ENCODE results near the gene TMEM63A. TPM values are rescaled to one million over a fixed set of nuclear protein-coding genes. Genes with fewer than 3 reads are reported as not detected.

TMEM63A gene
- polyA plus RNA-seq, 1 donor (not counting 4 experiments of a cell fraction or from before 2014, with no cell fraction given) = 16.5 TPM

- no peak for DNase-seq (ENCODE audit: low read depth, low spot score)
- Histone ChIP-seq H3K4me2 (ENCODE audit: control insufficient read depth, extremely low read depth, insufficient read depth, low read depth, low read length) (no peak overlapping the region), H2AFZ (ENCODE audit: control insufficient read depth, low read length) (no peak overlapping the region), H3K27ac (ENCODE audit: control insufficient read depth, insufficient read depth, low read length) (no peak overlapping the region), H4K20me1 (ENCODE audit: control insufficient read depth, extremely low read depth, insufficient read depth, low read length) (no peaks in the 10 kb centered on the region), H3K4me1 (ENCODE audit: control insufficient read depth, extremely low read depth, insufficient read depth, low read length) (peaks cover 14% of the 10 kb centered on the region), H3K27me3 (ENCODE audit: control insufficient read depth, extremely low read depth, insufficient read depth, low read length) (no peaks in the 10 kb centered on the region), H3K36me3 (ENCODE audit: control insufficient read depth in 2 of 2, extremely low read depth in 1 of 2, insufficient read depth in 2 of 2, low read length in 2 of 2) (no peaks in the 10 kb centered on the region), H3K9ac (ENCODE audit: control insufficient read depth, extremely low read depth, insufficient read depth, low read length) (no peak overlapping the region), H3K9me1 (ENCODE audit: control insufficient read depth, extremely low read depth, insufficient read depth, low read length) (no peaks in the 10 kb centered on the region), H3K4me3 (ENCODE audit: control insufficient read depth in 2 of 3, extremely low read depth in 1 of 3, insufficient read depth in 2 of 3, low read depth in 1 of 3, low read length in 3 of 3) (no peak overlapping the region), H3K79me2 (ENCODE audit: control insufficient read depth, insufficient read depth, low read length) (no peaks in the 10 kb centered on the region), H3K9me3 (ENCODE audit: control insufficient read depth, low read depth, low read length) (no peaks in the 10 kb centered on the region)
- TF ChIP-seq CTCF (optimal IDR thresholded peaks at IDR 0.05 in 1 of 3, IDR thresholded peaks at IDR 0.05 in 1 of 3, conservative IDR thresholded peaks at IDR 0.05 in 1 of 3; ENCODE audit: extremely low read depth in 1 of 3, insufficient read depth in 2 of 3, low read length in 3 of 3) = no peak
- no peak for TF ChIP-seq EZH2 (IDR thresholded peaks at IDR 0.05; ENCODE audit: low read length)
- FAIRE-seq = no peak
- dilution Hi-C loops (cut with MboI; ENCODE audit: extremely low pct_ligation_motif_present, low sequenced_read_pairs) = no loop called here
These were observed 68.8 kb downstream of the TMEM63A start for GRCh38 chr1:225813214-225813964.

- no peak for FAIRE-seq
- H3K4me1 ChIP-seq (ENCODE audit: control insufficient read depth, extremely low read depth, insufficient read depth, low read length) = peaks cover 11% of the 10 kb centered on the region
- no peak for TF ChIP-seq EZH2 (IDR thresholded peaks at IDR 0.05; ENCODE audit: low read length)
- TF ChIP-seq CTCF (optimal IDR thresholded peaks at IDR 0.05 in 1 of 3, IDR thresholded peaks at IDR 0.05 in 1 of 3, conservative IDR thresholded peaks at IDR 0.05 in 1 of 3; ENCODE audit: extremely low read depth in 1 of 3, insufficient read depth in 2 of 3, low read length in 3 of 3) = no peak
- no peaks in the 10 kb centered on the region for H3K36me3 ChIP-seq (ENCODE audit: control insufficient read depth in 2 of 2, extremely low read depth in 1 of 2, insufficient read depth in 2 of 2, low read length in 2 of 2)
- dilution Hi-C loops (cut with MboI; ENCODE audit: extremely low pct_ligation_motif_present, low sequenced_read_pairs) = no loop called here
- no peaks in the 10 kb centered on the region for H3K9me1 ChIP-seq (ENCODE audit: control insufficient read depth, extremely low read depth, insufficient read depth, low read length)
- H3K27ac ChIP-seq (ENCODE audit: control insufficient read depth, insufficient read depth, low read length) = no peak overlapping the region
- no peaks in the 10 kb centered on the region for H3K9me3 ChIP-seq (ENCODE audit: control insufficient read depth, low read depth, low read length)
- H3K4me2 ChIP-seq (ENCODE audit: control insufficient read depth, extremely low read depth, insufficient read depth, low read depth, low read length) = no peak overlapping the region
- no peaks in the 10 kb centered on the region for H4K20me1 ChIP-seq (ENCODE audit: control insufficient read depth, extremely low read depth, insufficient read depth, low read length)
- H3K27me3 ChIP-seq (ENCODE audit: control insufficient read depth, extremely low read depth, insufficient read depth, low read length) = no peaks in the 10 kb centered on the region
- H3K4me3 ChIP-seq (ENCODE audit: control insufficient read depth in 2 of 3, extremely low read depth in 1 of 3, insufficient read depth in 2 of 3, low read depth in 1 of 3, low read length in 3 of 3) = no peak overlapping the region
- H3K9ac ChIP-seq (ENCODE audit: control insufficient read depth, extremely low read depth, insufficient read depth, low read length) = no peak overlapping the region
- no peak overlapping the region for H2AFZ ChIP-seq (ENCODE audit: control insufficient read depth, low read length)
- H3K79me2 ChIP-seq (ENCODE audit: control insufficient read depth, insufficient read depth, low read length) = no peaks in the 10 kb centered on the region
- no peak for DNase-seq (ENCODE audit: low read depth, low spot score)
These were observed 69.5 kb downstream of the TMEM63A start for GRCh38 chr1:225812488-225813213.

Data from keratinocyte (primary cell).